ENCODE data around the gene RAB19. TPM values are rescaled to one million over a fixed set of nuclear protein-coding genes. Genes with fewer than 3 reads are reported as not detected.
A peak's percentile ranks its signal among the peaks of the same experiment; 100 is the strongest.

Gene RAB19
- total RNA-seq, 1 experiment from 2014 or later = 10.8 TPM

GRCh38 chr7:140364819-140365218, 39.0 kb upstream of the RAB19 start:
- Mint-ChIP-seq H3K36me3 (peaks cover 48% of the 10 kb centered on the region), H3K4me1 (peaks cover 12% of the 10 kb centered on the region), H3K27ac (peak overlapping the region; percentile 63; the same call in 1 of the 2 replicates), H3K9me3 (peaks cover 4% of the 10 kb centered on the region), H3K4me3 (no peak overlapping the region), H3K27me3 (ENCODE audit: low read depth) (no peaks in the 10 kb centered on the region)
- ChIA-PET CTCF (no interaction called here), POLR2A (no interaction called here)
- TF ChIP-seq ERG (CRISPR knock-in tag; IDR thresholded peaks at IDR 0.05) = no peak
- ATAC-seq (no peak), DNase-seq (ENCODE audit: low spot score) (no peak)

- no peaks in the 10 kb centered on the region; the same call in 1 of the 2 replicates for H3K9me3 Mint-ChIP-seq
- H3K36me3 Mint-ChIP-seq = peaks cover 40% of the 10 kb centered on the region
- H3K4me1 Mint-ChIP-seq = peaks cover 12% of the 10 kb centered on the region
- ChIA-PET POLR2A (interaction anchor here (0.7 kb wide), 1 partner anchor 69 kb away, joined by 4 read pairs; no protein-coding TSS in a partner anchor), CTCF (interaction anchor here (0.6 kb wide), 1 partner anchor 86 kb away, joined by 3 read pairs; no protein-coding TSS in a partner anchor)
- DNase-seq (ENCODE audit: low spot score) (no peak), ATAC-seq (no peak)
- TF ChIP-seq CREM (CRISPR knock-in tag; IDR thresholded peaks at IDR 0.05) (no peak), GABPB1 (CRISPR knock-in tag; IDR thresholded peaks at IDR 0.05) (no peak), FOXK1 (CRISPR knock-in tag; IDR thresholded peaks at IDR 0.05) (no peak), SMAD4 (CRISPR knock-in tag; IDR thresholded peaks at IDR 0.05) (no peak), ZNF121 (CRISPR knock-in tag; IDR thresholded peaks at IDR 0.05) (no peak), NR2C2 (CRISPR knock-in tag; IDR thresholded peaks at IDR 0.05) (no peak), ZNF317 (CRISPR knock-in tag; IDR thresholded peaks at IDR 0.05; ENCODE audit: borderline replicate concordance, low read depth) (no peak), AFF4 (CRISPR knock-in tag; IDR thresholded peaks at IDR 0.05; ENCODE audit: borderline replicate concordance) (no peak), ATF1 (CRISPR knock-in tag; IDR thresholded peaks at IDR 0.05) (no peak), KAT7 (CRISPR knock-in tag; IDR thresholded peaks at IDR 0.05; ENCODE audit: borderline replicate concordance) (no peak), FOXP4 (CRISPR knock-in tag; IDR thresholded peaks at IDR 0.05) (no peak), CTCF (IDR thresholded peaks at IDR 0.05) (no peak), IRF2 (CRISPR knock-in tag; IDR thresholded peaks at IDR 0.05; ENCODE audit: borderline replicate concordance, low read depth) (no peak), JAZF1 (CRISPR knock-in tag; IDR thresholded peaks at IDR 0.05) (no peak), SOX15 (CRISPR knock-in tag; IDR thresholded peaks at IDR 0.05) (no peak)
- no peaks in the 10 kb centered on the region for H3K27me3 Mint-ChIP-seq (ENCODE audit: low read depth)
- no peak overlapping the region for H3K27ac Mint-ChIP-seq
- no peak overlapping the region for H3K4me3 Mint-ChIP-seq
These were observed 36.3 kb upstream of the RAB19 start for GRCh38 chr7:140367528-140367927.
